ENCODE data around the gene LSM12.

Gene LSM12

DNA sequence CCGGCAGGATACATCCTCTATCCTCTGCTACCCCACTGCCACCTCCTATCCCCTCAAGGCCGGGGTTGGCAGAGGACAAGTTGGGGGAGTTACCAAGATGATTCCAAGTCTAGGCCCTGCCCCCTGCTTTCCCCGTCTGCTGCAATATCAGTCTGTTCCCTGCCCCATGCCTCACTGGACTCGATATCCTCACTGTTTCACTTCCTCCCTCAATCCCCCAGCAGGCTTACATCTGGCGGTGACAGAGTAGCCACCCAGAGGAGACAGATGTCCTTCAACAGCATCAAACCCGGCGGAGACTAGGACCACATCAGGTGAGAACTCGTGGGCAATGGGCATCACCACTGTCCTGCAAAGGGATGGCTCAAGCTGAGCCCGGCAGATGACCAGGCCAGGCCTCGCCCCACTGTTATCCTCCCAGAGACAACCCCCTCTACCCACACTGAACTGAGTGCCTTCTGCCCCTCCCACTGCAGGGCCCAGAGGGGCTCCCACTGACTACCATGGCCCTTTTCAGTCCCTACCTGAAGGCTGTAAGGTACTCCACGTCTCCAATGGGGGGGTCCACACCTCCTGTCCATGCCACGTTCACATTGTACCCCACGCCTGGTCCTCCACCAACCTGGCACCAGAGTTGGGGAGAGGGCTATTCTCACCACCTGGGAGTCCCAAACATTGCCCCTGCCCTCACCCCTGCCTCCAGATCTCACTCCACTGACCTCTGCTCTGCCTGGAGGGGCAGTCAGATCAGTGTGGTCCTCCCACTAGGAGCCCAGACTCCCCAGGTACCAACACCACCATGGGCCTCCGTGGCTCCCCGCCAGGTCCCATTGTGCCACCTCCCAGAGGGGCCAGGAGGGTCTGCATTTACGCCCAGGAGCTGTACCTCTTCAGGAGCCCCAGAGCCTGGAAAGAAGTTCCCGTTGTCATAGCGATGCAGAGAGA is 13.7 kb upstream of the LSM12 start:
- no peak for DNase-seq (ENCODE audit: extremely low read depth, low read depth)
- TF ChIP-seq, protein P1, sequence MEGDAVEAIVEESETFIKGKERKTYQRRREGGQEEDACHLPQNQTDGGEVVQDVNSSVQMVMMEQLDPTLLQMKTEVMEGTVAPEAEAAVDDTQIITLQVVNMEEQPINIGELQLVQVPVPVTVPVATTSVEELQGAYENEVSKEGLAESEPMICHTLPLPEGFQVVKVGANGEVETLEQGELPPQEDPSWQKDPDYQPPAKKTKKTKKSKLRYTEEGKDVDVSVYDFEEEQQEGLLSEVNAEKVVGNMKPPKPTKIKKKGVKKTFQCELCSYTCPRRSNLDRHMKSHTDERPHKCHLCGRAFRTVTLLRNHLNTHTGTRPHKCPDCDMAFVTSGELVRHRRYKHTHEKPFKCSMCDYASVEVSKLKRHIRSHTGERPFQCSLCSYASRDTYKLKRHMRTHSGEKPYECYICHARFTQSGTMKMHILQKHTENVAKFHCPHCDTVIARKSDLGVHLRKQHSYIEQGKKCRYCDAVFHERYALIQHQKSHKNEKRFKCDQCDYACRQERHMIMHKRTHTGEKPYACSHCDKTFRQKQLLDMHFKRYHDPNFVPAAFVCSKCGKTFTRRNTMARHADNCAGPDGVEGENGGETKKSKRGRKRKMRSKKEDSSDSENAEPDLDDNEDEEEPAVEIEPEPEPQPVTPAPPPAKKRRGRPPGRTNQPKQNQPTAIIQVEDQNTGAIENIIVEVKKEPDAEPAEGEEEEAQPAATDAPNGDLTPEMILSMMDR (IDR thresholded peaks at IDR 0.05; ENCODE audit: low read depth, low read length) = no peak

DNA sequence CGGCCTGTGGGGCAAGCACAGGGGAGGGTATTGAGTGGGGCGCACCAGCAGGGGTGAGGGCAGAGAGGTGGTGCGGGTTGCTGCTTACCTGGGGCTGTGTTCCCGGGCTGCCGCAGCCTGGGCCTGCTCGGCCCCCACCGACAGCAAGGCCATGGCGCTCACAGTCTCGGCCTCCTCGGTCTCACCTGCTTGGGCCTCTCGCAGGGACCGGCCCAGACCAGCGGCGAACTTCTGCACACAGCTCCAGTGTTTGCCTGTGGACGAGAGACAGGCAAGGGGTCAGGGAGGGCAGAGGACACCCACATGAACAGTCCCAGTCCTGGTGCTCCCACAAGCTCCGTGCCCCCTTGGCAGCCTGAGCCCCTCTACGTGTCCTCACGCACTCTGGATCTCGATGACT is 11.9 kb upstream of the LSM12 start:
- no peak for DNase-seq (ENCODE audit: extremely low read depth, low read depth)
- TF ChIP-seq, protein P1 (IDR thresholded peaks at IDR 0.05; ENCODE audit: low read depth, low read length) = no peak

DNA sequence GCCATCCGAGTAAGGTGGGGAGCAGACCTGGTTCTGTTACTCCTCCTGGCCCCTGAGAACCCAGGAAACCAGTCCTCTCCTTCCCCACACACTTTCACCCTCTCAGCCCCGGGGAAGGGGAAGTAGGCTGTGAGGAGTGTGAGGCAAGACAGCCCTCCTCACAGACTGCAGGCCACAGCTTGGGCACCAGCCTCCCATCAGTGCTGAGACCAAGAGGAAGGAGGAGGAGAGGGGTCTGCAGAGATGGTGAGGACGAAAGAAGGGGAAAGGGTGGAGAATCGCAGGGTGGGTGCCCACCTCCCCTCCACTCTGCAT is 11.1 kb upstream of the LSM12 start:
- TF ChIP-seq, protein P1 (IDR thresholded peaks at IDR 0.05; ENCODE audit: low read depth, low read length) = no peak
- no peak for DNase-seq (ENCODE audit: extremely low read depth, low read depth)

DNA sequence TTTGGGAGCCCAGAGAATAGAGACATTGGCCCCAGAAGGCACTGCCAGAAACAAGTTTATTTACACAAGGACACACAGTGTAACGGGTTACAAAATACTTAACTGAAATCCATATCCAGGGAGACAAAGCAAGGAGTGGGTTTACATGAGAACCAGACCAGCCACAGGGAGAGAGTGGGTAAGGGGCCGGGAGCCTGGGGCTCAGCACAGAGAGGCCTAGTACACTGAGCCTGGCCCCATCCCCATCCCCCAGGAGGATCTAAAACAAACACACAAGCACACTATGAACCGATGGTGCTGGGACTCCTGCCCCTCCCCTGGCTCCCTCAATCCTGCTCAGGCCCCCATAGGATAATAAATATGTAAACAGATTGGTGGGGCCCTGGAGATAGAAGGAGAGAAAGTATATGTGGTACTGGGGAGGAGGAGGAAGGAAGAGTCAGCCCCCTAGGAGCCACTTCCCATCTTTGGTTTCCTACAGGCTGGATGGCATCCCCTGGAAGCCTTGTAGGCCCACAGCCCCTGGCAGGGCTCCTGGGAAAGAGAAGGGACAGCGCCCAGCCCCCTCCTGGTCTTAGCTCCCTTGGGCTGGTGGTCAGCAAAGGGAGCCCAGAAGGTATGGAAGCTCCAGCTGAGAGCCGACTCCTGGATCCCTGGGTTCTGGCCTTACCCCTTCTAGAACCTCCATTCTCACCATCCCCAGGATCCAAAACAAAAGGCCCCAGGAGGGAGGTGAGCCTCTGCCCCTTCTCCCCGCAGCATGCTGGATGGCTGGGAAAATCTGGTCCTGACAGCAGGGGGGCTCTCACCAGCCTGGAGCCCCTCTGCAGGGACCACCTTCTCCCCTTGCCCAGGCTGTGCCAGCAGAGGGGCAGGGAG is 10.5 kb upstream of the LSM12 start:
- no peak for DNase-seq (ENCODE audit: extremely low read depth, low read depth)
- TF ChIP-seq, protein P1 (IDR thresholded peaks at IDR 0.05; ENCODE audit: low read depth, low read length) = no peak

DNA sequence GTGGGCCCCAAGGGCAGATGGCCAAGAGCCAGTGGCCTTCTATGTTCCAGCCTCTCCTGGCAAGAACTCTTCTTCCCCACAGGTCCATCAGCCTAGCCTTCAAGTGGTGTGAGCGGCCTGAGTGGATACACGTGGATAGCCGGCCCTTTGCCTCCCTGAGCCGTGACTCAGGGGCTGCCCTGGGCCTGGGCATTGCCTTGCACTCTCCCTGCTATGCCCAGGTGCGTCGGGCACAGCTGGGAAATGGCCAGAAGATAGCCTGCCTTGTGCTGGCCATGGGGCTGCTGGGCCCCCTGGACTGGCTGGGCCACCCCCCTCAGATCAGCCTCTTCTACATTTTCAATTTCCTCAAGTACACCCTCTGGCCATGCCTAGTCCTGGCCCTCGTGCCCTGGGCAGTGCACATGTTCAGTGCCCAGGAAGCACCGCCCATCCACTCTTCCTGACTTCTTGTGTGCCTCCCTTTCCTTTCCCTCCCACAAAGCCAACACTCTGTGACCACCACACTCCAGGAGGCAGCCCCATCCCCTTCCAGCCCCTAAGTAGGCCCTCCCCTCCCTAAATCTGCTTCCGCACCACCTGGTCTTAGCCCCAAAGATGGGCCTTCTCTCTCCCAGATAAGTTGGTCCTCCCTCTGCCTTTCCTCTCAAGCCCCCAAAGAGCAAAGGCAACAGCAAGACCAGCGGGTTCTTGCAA is 9.3 kb upstream of the LSM12 start:
- DNase-seq (ENCODE audit: extremely low read depth, low read depth) = no peak
- TF ChIP-seq, protein P1 (IDR thresholded peaks at IDR 0.05; ENCODE audit: low read depth, low read length) = no peak

DNA sequence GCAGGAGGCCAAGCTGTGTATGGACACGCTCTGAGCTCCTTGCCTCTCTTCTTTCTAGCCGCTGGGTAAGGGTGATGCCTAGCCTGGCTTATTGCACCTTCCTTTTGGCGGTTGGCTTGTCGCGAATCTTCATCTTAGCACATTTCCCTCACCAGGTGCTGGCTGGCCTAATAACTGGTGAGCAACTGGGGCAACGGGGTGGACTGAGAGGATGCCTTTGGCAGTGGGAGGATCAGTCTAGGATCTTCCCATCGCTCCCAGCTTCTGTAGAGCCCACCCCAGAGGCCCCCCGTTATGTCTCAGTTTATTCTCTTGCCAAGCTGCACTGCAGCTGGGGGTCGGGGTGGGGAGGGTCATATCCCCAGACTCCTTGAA is 8.4 kb upstream of the LSM12 start:
- DNase-seq (ENCODE audit: extremely low read depth, low read depth) = no peak
- TF ChIP-seq, protein P1 (IDR thresholded peaks at IDR 0.05; ENCODE audit: low read depth, low read length) = no peak

Measured in AG09319 (cell line).